Left ventricle myocardium inferior (tissue), 1 donor: ENCODE data around the gene UBN1. TPM values are rescaled to one million over a fixed set of nuclear protein-coding genes. Genes with fewer than 3 reads are reported as not detected.

Source experiments
- DNase-seq: peaks from one replicate; pipeline ENCODE4 v3.0.0-alpha.2; 2020
- H3K27ac ChIP-seq: fragments of 200-600 bp; replicated peaks from 2 replicates; pipeline ENCODE4 v1.8.0; 2021
- H3K27me3 ChIP-seq: fragments of 200-600 bp; 2 replicates; pipeline ENCODE4 v1.8.0; 2021; ENCODE audit warnings: low read depth
- H3K36me3 ChIP-seq: fragments of 200-600 bp; 2 replicates; pipeline ENCODE4 v1.8.0; 2021
- H3K4me1 ChIP-seq: fragments of 200-600 bp; 2 replicates; pipeline ENCODE4 v1.8.0; 2021
- H3K4me3 ChIP-seq: fragments of 200-600 bp; 2 replicates; pipeline ENCODE4 v1.8.0; 2021; ENCODE audit warnings: mild to moderate bottlenecking, moderate library complexity
- H3K9me3 ChIP-seq: fragments of 200-600 bp; replicated peaks from 2 replicates; pipeline ENCODE4 v1.8.0; 2021
- intact Hi-C: fragments of 100-400 bp; cut with micrococcal nuclease; formaldehyde crosslinking; loops from one replicate; pipeline ENCODE4 v1.11.0; 2022
- total RNA-seq: library from RNA; stranded (reverse); fragmentation: NEBNext Ultra II Directional; extraction: Animal tissue kit (Norgen Biotek cat#: 25700); gene quantifications from one replicate; pipeline ENCODE4 v1.2.1, GENCODE V29; 2021
- TF ChIP-seq, protein P1 (sequence below): fragments of 200-600 bp; IDR thresholded peaks from 2 replicates; pipeline ENCODE4 v1.8.0; 2021; ENCODE audit warnings: antibody characterized with exemption, mild to moderate bottlenecking, borderline replicate concordance
- donor health status: DM: no; HTN: yes; CAD: no; lungs with severe emphysema.

UBN1 gene
- total RNA-seq, 1 donor from 2014 or later: 41.1 TPM

DNA sequence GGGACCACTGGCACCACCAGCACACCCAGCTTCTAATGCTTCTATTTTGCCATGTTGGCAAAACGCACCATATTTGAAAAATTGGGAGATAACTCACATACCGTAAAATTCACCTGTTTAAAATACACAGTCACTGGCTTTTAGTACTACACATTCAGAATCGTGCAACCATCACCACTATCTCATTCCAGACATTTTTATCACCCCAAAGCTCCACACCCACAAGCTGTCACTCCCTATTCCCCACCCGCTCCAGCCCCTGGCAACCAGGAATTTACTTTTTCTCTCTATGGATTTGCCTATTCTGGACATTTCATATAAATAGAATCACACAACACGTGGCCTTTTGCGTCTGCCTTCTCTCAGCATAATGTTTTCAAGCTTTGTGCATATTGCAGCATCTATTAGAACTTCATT, 64.7 kb downstream of the UBN1 start:
- intact Hi-C loops: no loop called here

DNA sequence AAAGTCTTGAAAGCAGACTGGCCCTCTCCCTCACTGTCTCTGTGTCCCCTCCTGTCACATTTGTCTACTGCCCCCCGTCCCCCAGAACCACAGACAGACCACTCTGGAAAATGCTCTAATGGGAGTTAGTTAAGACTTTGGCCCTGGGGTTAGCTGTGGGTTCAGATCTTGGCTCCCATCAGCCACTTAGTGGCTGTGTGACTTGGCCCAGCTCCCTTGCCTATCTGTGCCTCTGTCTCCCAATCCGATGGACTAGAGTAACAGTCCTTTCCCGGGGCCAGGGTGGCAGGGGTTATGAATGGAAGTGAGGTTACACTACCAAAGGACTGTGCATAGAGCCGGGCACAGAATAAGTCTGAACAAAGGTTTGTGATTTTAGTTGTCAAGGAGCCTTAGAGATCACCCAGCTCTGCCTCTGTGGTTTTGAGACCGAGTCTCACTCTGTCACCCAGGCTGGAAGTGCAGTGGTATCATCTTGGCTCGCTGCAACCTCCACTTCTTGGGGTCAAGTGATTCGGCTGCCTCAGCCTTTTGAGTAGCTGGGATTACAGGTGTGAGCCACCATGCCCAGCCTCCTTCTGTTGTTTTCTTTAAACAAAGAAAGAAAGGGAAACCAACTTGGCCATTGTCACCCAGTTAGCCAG, 66.0 kb downstream of the UBN1 start:
- TF ChIP-seq, protein P1, sequence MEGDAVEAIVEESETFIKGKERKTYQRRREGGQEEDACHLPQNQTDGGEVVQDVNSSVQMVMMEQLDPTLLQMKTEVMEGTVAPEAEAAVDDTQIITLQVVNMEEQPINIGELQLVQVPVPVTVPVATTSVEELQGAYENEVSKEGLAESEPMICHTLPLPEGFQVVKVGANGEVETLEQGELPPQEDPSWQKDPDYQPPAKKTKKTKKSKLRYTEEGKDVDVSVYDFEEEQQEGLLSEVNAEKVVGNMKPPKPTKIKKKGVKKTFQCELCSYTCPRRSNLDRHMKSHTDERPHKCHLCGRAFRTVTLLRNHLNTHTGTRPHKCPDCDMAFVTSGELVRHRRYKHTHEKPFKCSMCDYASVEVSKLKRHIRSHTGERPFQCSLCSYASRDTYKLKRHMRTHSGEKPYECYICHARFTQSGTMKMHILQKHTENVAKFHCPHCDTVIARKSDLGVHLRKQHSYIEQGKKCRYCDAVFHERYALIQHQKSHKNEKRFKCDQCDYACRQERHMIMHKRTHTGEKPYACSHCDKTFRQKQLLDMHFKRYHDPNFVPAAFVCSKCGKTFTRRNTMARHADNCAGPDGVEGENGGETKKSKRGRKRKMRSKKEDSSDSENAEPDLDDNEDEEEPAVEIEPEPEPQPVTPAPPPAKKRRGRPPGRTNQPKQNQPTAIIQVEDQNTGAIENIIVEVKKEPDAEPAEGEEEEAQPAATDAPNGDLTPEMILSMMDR: no peak

More for the DNA sequence above, 64.7 kb downstream of the UBN1 start:
- DNase-seq: no peak
- H3K9me3 ChIP-seq: no peaks in the 10 kb centered on the region
- H3K4me3 ChIP-seq: no peak overlapping the region
- TF ChIP-seq, protein P1: no peak
- H3K27me3 ChIP-seq: no peaks in the 10 kb centered on the region
- peaks cover 6% of the 10 kb centered on the region for H3K4me1 ChIP-seq
- H3K27ac ChIP-seq: no peak overlapping the region
- no peaks in the 10 kb centered on the region for H3K36me3 ChIP-seq

DNA sequence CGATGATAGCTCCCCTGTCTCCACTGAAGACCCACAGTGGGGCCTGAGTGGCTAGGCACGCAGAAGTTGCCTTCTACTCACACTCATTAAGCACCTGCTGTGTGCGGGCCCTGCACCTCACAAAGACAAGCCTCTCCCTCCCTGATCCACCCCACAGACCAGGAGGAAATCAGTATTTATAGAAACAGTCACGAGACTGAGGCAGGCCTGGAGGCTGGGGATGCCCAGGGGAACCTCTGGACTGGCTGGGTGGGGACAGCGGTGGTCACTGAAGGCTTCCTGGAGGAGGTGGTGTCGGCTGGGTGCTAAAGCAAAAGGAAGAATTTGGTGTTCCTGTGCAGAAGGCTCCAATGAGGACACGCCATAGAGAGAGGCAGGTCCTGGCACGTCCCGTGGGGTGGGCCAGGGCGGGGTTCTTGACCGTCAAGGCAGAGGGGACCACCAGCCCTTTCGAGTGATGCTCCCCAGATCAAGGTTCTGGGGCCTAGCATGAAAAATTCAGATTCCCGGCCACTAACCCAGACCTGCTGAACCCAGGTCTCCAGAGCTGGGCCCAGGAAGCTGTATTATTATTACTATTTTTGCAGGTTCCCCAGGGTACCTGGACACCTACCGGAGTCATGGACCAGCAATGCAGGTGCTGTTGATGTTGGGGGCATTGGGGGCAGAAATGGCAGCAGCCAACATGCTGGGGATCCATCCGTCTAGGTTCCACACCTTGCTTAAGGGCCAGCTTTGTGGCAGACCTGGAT, 66.7 kb downstream of the UBN1 start:
- H3K9me3 ChIP-seq: no peaks in the 10 kb centered on the region
- TF ChIP-seq, protein P1: no peak
- H3K4me1 ChIP-seq: peaks cover 6% of the 10 kb centered on the region
- no peak overlapping the region for H3K4me3 ChIP-seq
- no peak for DNase-seq
- H3K27me3 ChIP-seq: no peaks in the 10 kb centered on the region
- intact Hi-C loops: no loop called here
- no peak overlapping the region for H3K27ac ChIP-seq
- H3K36me3 ChIP-seq: no peaks in the 10 kb centered on the region

More for the DNA sequence above, 66.0 kb downstream of the UBN1 start:
- intact Hi-C loops: no loop called here
- DNase-seq: no peak
- H3K4me3 ChIP-seq: no peak overlapping the region
- no peaks in the 10 kb centered on the region for H3K9me3 ChIP-seq
- no peaks in the 10 kb centered on the region for H3K36me3 ChIP-seq
- no peaks in the 10 kb centered on the region for H3K27me3 ChIP-seq
- peaks cover 6% of the 10 kb centered on the region for H3K4me1 ChIP-seq
- H3K27ac ChIP-seq: no peak overlapping the region

DNA sequence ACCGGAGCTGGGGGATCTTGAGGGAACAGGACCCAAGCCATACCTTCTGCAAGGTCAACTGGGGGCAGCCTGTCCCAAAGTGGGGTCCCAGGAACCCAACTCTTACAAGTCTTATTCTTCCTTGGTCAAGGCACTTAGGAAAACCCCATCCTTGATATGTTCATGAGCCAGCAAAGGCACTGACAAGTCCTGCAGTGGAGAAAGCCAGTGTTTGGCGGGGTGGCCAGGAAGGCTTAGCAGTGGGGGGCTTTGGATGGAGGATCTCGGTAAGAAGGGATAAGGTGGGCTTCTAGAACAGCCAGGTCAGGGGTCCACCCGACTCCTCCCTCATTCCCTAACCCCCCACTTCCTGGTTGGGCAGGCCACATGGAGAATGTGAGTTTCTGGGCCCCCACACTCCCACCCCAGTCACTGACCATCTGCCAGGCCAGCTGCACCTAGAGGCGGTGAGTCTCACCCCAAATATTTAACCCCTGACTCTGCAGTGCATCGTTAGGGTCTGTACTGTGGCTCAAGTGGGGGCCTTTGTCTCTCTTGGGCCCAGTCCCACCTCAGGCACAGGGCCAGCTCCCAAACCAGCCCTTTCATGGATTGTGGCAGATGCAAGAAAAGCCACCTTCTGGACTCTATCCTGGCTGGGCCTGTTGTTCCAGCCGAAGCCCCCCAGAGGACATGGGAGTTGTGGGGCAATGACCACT, 67.4 kb downstream of the UBN1 start:
- no peaks in the 10 kb centered on the region for H3K27me3 ChIP-seq
- H3K4me1 ChIP-seq: peaks cover 6% of the 10 kb centered on the region
- no peaks in the 10 kb centered on the region for H3K36me3 ChIP-seq
- DNase-seq: no peak
- H3K9me3 ChIP-seq: no peaks in the 10 kb centered on the region
- no peak overlapping the region for H3K4me3 ChIP-seq
- H3K27ac ChIP-seq: no peak overlapping the region
- intact Hi-C loops: no loop called here
- TF ChIP-seq, protein P1: no peak

DNA sequence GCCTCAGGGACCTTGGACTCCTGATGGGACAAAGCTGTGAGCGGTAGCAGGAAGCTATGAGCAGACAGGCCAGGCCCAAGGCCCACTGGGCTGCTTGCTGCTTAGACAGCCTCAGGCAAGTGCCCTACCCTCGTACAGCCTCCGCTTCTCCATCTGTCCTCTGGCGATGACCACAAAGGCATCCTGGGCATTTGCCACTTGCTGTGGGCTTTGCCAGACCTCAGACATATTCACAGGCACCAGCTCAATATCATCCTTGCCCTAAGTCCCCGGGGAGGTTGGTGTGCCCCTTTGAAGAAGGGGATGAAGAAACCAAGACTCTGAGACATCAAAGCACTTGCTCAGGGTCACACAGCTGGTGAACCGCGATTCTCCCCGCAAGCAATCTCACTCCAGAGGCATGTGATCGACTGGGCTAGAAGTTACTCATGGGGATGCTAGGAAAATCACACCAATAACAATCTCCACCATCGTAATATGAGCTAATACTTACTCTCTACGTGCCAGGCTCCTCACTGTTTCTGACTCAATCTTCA, 68.0 kb downstream of the UBN1 start:
- no peak overlapping the region for H3K4me3 ChIP-seq
- intact Hi-C loops: no loop called here
- no peak for DNase-seq
- H3K27ac ChIP-seq: no peak overlapping the region
- TF ChIP-seq, protein P1: no peak
- H3K27me3 ChIP-seq: no peaks in the 10 kb centered on the region
- peaks cover 6% of the 10 kb centered on the region for H3K4me1 ChIP-seq
- no peaks in the 10 kb centered on the region for H3K9me3 ChIP-seq
- H3K36me3 ChIP-seq: no peaks in the 10 kb centered on the region
